HFFc6 (cell line): ENCODE results near the gene MADCAM1. TPM values are rescaled to one million over a fixed set of nuclear protein-coding genes. Genes with fewer than 3 reads are reported as not detected.
A peak's percentile ranks its signal among the peaks of the same experiment; 100 is the strongest.

Source experiments
- DNase-seq: peaks from one replicate; pipeline ENCODE4 v3.0.0-alpha.2; 2018
- H3K27ac Mint-ChIP-seq: 2 replicates; pipeline ENCODE4 v1.8.0; 2020; ENCODE audit warnings: mild to moderate bottlenecking, mixed read lengths
- H3K27me3 Mint-ChIP-seq: 2 replicates; pipeline ENCODE4 v1.8.0; 2021; ENCODE audit warnings: mild to moderate bottlenecking, moderate library complexity, mixed read lengths; ENCODE audit not compliant: insufficient read depth
- H3K36me3 Mint-ChIP-seq: 2 replicates; pipeline ENCODE4 v1.8.0; 2021; ENCODE audit warnings: low read depth, mixed read lengths
- H3K4me1 Mint-ChIP-seq: 2 replicates; pipeline ENCODE4 v1.8.0; 2020; ENCODE audit warnings: low read depth, mixed read lengths
- H3K4me3 Mint-ChIP-seq: 2 replicates; pipeline ENCODE4 v1.8.0; 2020; ENCODE audit warnings: mild to moderate bottlenecking, moderate library complexity, mixed read lengths
- H3K9me3 Mint-ChIP-seq: 2 replicates; pipeline ENCODE4 v1.8.0; 2020; ENCODE audit warnings: mild to moderate bottlenecking, mixed read lengths
- total RNA-seq, 6 experiments: library from RNA; stranded (reverse); fragmentation: NEBNext Ultra II Directional; extraction: Animal tissue kit (Norgen Biotek cat#: 25700); gene quantifications; 2 replicates in 1 of 6; 3 replicates in 5 of 6; pipeline ENCODE4 v1.2.3, GENCODE V29; 2021
- TF ChIP-seq, protein P1 (sequence below): fragments of 200-600 bp; sonication (generic); IDR thresholded peaks from 2 replicates; pipeline ENCODE4 v1.5.0; 2021; ENCODE audit warnings: antibody characterized with exemption, mild to moderate bottlenecking

The MADCAM1 gene
- total RNA-seq, 6 experiments from 2014 or later, result 0.11 to 0.47 (median 0.21) TPM

DNA sequence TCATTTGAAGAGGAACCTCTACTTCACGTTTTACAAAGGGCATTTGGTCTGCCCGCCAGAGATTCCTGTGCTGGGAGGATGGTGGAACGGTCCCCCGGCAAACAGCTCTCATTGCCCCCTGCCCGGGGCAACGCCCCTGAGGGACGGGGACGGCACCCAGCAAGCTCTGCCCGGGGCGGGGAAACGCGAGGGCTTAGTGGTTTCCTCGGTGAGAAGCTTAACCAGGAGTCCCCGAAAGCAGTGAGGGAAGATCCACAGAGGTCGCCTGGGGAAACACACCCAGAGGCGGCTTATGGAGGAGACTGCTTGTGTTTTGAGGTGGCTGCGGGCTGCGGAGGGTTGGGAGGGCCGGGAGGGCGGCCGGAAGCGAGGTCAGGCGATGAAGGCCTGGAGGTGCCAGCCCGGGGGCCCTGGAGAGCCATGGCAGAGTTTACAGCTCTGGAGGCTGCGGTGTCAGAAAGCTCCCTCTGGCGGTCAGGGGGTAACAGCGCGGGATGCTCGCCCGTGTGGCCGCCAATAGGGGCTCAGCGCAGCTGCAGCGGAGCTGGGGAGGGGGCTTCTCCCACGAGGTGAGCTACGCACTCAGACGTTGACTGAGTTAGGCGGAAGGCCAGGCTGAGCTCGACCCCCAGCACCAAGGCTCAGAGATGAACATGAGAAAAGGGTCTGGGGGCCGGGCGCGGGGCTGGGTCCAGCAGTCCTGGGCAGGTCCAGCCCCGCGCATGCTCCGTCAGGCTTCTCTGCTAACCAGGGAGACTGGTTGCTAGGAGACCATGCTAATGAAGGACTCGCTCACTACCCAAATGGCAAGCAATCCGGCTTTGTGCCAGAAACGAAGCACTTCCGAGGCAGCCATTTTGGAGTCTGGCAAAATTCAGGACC is 10.4 kb downstream of the MADCAM1 start:
- H3K36me3 Mint-ChIP-seq, result no peaks in the 10 kb centered on the region
- TF ChIP-seq, protein P1, sequence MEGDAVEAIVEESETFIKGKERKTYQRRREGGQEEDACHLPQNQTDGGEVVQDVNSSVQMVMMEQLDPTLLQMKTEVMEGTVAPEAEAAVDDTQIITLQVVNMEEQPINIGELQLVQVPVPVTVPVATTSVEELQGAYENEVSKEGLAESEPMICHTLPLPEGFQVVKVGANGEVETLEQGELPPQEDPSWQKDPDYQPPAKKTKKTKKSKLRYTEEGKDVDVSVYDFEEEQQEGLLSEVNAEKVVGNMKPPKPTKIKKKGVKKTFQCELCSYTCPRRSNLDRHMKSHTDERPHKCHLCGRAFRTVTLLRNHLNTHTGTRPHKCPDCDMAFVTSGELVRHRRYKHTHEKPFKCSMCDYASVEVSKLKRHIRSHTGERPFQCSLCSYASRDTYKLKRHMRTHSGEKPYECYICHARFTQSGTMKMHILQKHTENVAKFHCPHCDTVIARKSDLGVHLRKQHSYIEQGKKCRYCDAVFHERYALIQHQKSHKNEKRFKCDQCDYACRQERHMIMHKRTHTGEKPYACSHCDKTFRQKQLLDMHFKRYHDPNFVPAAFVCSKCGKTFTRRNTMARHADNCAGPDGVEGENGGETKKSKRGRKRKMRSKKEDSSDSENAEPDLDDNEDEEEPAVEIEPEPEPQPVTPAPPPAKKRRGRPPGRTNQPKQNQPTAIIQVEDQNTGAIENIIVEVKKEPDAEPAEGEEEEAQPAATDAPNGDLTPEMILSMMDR, result peak; percentile 96

DNA sequence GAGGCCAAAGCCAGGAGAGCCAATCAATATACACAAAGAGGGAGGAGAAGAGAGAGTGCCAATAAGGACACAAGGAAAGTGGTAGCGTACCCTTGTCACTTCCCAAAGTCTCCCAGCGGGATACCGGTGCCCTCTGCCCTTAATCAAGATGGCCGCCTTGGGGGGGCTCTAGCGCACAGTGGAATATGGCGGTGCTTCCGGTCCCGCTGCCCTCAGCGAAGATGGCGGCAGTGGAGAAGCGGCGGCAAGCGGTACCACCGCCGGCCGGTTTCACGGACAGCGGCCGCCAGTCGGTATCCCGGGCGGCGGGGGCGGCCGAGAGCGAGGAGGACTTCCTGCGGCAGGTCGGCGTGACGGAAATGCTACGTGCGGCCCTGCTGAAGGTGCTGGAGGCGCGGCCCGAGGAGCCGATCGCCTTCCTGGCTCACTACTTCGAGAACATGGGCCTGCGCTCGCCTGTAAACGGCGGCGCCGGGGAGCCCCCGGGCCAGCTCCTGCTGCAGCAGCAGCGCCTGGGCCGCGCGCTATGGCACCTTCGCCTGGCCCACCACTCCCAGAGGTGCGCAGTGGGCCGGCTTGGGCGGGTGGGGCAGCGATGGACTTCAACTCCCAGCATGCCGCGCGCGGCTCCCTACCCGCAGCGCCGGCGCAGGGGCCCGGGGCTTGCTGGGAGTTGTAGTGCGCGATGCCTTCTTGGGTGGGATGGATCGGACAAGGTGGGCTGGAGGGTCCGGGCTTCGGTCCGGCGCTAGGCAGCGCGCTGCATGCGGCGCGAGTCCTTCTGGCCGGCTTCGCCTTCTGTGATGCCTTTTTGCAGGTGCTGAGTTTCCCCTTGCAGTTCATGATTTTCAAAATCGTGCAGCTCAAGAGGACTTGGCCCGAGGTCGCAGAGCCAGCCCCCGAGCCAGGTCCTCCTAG is 11.3 kb downstream of the MADCAM1 start, which contains the start of gene TPGS1:
TPGS1 (plus strand) TSS at position 212 of the 918 bp plus-strand sequence; CDS start at position 222, 10 bp downstream.
- H3K4me1 Mint-ChIP-seq, result peaks cover 26% of the 10 kb centered on the region
- DNase-seq, result peak; percentile 44
- H3K4me3 Mint-ChIP-seq, result peak within 1 kb of the TSS; percentile 93
- H3K27ac Mint-ChIP-seq, result peak within 1 kb of the TSS; percentile 100
- no peaks in the 10 kb centered on the region; the same call in 1 of the 2 replicates for H3K27me3 Mint-ChIP-seq
- TF ChIP-seq, protein P1, result no peak
- H3K36me3 Mint-ChIP-seq, result no peaks in the 10 kb centered on the region
- H3K9me3 Mint-ChIP-seq, result no peaks in the 10 kb centered on the region

More for the DNA sequence above, 10.4 kb downstream of the MADCAM1 start:
- Mint-ChIP-seq H3K27me3 (peaks cover 2% of the 10 kb centered on the region; the same call in 1 of the 2 replicates), H3K27ac (peak overlapping the region; percentile 100), H3K4me1 (peaks cover 26% of the 10 kb centered on the region), H3K9me3 (no peaks in the 10 kb centered on the region), H3K4me3 (peak overlapping the region; percentile 93)
- peak; percentile 100 for DNase-seq

DNA sequence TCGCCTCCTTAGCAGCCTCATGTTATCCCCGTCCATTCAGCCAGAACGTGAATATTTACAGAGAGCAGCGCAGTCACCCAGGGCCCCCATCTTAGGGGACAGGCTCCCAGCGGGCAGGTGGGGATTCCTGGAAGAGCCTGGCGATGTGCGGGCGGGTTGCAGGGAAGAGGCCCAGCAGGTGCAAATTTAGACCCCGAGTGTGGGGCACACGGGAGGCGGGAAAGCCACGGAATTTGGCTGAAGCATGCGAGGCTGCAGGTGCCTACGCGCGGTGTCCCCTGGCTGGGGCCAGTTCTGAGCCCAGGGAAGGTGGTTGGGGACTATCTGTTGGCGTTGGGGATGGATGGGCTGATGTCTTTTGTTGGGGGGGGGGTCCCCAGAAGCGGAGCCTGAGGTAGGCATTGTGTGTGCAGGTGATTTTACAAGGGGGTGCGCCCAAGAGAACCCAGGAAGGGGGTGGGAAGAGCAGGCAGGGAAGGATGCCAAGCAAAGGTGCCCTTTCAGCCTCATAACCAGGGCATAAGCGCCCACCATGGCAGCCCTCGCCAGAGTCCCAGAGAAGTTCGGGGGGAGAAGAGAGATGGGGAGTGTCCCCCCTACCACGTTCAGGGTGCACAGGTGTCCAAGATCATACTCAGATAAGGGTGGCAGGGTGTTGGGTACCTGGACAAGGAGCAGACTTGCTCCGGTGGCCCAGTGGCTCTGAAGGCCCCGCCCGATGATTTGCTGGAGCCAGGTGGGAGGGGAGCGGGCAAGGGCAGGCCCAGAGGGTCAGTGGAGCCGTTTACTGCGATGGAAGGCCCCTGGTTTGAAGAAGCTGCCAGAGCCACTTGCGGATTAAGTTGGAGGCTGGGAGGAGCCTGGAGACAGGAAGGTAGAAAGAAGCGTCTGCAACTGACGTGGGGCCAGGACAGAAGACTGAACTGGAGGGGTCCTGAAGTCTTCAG is 12.2 kb downstream of the MADCAM1 start:
- no peaks in the 10 kb centered on the region for H3K9me3 Mint-ChIP-seq
- H3K4me3 Mint-ChIP-seq, result peak overlapping the region; percentile 93
- H3K4me1 Mint-ChIP-seq, result peaks cover 26% of the 10 kb centered on the region
- H3K27me3 Mint-ChIP-seq, result peaks cover 1% of the 10 kb centered on the region
- peak overlapping the region; percentile 50 for H3K27ac Mint-ChIP-seq
- peaks cover 2% of the 10 kb centered on the region; the same call in 1 of the 2 replicates for H3K36me3 Mint-ChIP-seq
- TF ChIP-seq, protein P1, result no peak
- DNase-seq, result no peak

DNA sequence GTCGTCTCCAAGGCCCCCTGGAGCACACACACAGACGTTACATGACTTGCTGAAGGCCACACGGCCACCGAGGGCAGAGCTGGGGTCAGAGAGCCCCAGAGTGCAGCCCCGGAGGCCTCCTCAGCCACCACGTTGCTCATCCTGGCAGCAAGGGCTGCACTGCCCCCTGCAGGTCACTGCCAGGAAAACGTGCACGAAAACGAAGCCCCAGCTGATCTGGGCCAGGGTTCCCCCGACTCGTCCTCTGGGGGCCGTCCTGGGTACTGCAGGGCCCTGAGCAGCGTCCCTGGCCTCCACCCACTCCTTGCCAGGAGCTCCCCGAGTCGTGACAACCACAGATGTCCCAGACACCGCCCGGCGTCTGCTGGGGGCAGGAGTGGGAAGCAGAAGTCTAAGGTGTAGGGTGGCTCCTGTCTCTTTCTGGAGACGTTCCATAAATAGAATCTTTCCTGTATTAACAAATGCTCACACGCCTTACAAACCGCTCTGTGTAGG is 14.4 kb downstream of the MADCAM1 start:
- H3K4me1 Mint-ChIP-seq, result peaks cover 23% of the 10 kb centered on the region
- peak overlapping the region; percentile 68 for H3K27ac Mint-ChIP-seq

More for the DNA sequence above, 14.4 kb downstream of the MADCAM1 start:
- peaks cover 1% of the 10 kb centered on the region for H3K27me3 Mint-ChIP-seq
- no peak overlapping the region for H3K4me3 Mint-ChIP-seq
- TF ChIP-seq, protein P1, result peak; percentile 99
- peaks cover 11% of the 10 kb centered on the region for H3K36me3 Mint-ChIP-seq
- H3K9me3 Mint-ChIP-seq, result no peaks in the 10 kb centered on the region
- peak; percentile 82 for DNase-seq
